ENCODE measurements around the gene MAPK10. TPM values are rescaled to one million over a fixed set of nuclear protein-coding genes. Genes with fewer than 3 reads are reported as not detected.

Gene MAPK10
- total RNA-seq, 1 donor from 2014 or later = 92.6 TPM

DNA sequence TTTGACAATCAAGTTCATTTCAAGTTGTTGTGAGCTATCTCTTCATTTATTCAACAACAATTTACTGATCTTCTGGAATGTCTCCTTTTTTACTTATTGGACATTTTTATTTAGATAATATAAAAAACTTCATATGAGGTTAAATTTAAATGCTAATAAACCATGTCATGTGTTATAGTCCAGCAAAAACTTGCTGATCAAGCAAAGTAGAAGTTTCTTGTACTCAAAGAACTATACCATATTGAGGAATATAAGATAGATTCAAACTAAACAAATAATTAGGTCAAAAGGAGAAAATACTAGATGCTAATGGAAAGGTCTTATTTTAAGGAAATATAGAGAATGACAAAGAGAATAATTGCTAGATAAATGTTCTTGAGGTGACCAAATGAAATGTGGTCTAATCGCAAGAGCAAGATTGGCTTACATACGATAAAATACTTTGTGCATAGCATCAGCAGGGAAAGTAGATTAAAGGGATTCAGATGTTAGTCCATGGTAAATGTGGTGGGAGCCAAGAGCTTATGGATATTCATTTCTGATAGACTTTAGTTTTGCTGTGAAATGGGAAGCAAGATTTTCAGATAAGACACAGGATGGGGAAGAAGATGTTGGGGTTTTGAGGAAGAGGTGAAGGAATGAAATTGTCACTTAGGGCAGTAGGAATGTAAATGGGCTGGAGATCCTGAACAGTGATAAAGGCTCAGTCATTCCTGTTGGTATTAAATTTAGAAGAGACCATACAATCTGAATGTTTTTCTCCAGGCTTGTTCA, 229.5 kb downstream of the MAPK10 start:
- no peaks in the 10 kb centered on the region for H3K36me3 Mint-ChIP-seq (ENCODE audit: unreplicated experiment)
- H3K4me1 Mint-ChIP-seq (ENCODE audit: low read depth, unreplicated experiment) = peaks cover 8% of the 10 kb centered on the region
- TF ChIP-seq, protein P1, sequence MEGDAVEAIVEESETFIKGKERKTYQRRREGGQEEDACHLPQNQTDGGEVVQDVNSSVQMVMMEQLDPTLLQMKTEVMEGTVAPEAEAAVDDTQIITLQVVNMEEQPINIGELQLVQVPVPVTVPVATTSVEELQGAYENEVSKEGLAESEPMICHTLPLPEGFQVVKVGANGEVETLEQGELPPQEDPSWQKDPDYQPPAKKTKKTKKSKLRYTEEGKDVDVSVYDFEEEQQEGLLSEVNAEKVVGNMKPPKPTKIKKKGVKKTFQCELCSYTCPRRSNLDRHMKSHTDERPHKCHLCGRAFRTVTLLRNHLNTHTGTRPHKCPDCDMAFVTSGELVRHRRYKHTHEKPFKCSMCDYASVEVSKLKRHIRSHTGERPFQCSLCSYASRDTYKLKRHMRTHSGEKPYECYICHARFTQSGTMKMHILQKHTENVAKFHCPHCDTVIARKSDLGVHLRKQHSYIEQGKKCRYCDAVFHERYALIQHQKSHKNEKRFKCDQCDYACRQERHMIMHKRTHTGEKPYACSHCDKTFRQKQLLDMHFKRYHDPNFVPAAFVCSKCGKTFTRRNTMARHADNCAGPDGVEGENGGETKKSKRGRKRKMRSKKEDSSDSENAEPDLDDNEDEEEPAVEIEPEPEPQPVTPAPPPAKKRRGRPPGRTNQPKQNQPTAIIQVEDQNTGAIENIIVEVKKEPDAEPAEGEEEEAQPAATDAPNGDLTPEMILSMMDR (IDR thresholded peaks at IDR 0.05; ENCODE audit: partially characterized antibody, unreplicated experiment) = no peak
- no peak overlapping the region for H3K4me3 Mint-ChIP-seq (ENCODE audit: unreplicated experiment)
- H3K27ac Mint-ChIP-seq (ENCODE audit: unreplicated experiment) = no peak overlapping the region
- H3K27me3 Mint-ChIP-seq (ENCODE audit: unreplicated experiment) = no peaks in the 10 kb centered on the region
- no peaks in the 10 kb centered on the region for H3K9me3 Mint-ChIP-seq (ENCODE audit: unreplicated experiment)
- no peak for DNase-seq

DNA sequence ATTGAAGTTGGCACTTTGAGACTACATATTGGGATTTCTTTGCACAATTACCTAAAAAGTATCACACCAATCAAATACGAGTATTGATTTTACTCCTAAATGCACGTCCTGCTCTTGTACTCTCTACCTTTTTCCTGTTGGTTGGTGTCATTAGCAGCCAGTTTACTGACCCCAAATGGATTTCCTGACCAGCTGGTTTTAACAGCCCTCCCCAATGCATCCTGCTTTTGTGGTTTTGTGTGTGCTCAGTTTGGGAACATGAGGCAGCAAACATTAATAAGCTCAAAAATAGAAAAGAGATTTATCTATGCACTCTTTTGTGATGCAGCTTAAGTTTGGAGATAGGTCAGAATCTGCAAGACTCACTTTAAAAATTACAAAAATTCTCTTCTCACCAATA, 230.3 kb downstream of the MAPK10 start:
- peaks cover 8% of the 10 kb centered on the region for H3K4me1 Mint-ChIP-seq (ENCODE audit: low read depth, unreplicated experiment)

DNA sequence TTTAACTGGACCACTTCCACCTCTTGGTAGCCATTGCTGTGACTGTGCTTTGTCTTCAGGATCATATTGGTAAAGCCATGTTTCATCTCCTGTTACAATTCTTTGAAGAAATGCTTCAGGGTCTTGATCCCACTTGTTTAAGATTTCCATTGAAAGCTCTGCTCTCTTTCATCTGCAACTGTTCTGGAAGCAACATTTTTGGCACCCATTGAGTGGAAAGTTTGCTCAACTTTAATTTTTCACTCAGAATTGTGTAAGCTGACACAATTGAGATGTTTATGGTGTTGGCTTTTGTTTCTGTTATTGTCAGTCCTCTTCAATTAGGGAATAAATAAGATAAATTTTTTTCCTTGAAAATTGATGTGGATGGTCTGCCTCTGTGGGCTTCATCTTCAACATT, 237.4 kb downstream of the MAPK10 start:
- H3K27me3 Mint-ChIP-seq (ENCODE audit: unreplicated experiment) = no peaks in the 10 kb centered on the region
- H3K27ac Mint-ChIP-seq (ENCODE audit: unreplicated experiment) = no peak overlapping the region
- no peak for DNase-seq
- no peaks in the 10 kb centered on the region for H3K9me3 Mint-ChIP-seq (ENCODE audit: unreplicated experiment)
- H3K4me1 Mint-ChIP-seq (ENCODE audit: low read depth, unreplicated experiment) = no peaks in the 10 kb centered on the region
- no peak overlapping the region for H3K4me3 Mint-ChIP-seq (ENCODE audit: unreplicated experiment)
- TF ChIP-seq, protein P1 (IDR thresholded peaks at IDR 0.05; ENCODE audit: partially characterized antibody, unreplicated experiment) = no peak
- H3K36me3 Mint-ChIP-seq (ENCODE audit: unreplicated experiment) = no peaks in the 10 kb centered on the region

More for the DNA sequence above, 230.3 kb downstream of the MAPK10 start:
- no peak overlapping the region for H3K27ac Mint-ChIP-seq (ENCODE audit: unreplicated experiment)
- H3K4me3 Mint-ChIP-seq (ENCODE audit: unreplicated experiment) = peak overlapping the region; percentile 20
- H3K36me3 Mint-ChIP-seq (ENCODE audit: unreplicated experiment) = no peaks in the 10 kb centered on the region
- DNase-seq = no peak
- H3K9me3 Mint-ChIP-seq (ENCODE audit: unreplicated experiment) = no peaks in the 10 kb centered on the region
- H3K27me3 Mint-ChIP-seq (ENCODE audit: unreplicated experiment) = no peaks in the 10 kb centered on the region
- TF ChIP-seq, protein P1 (IDR thresholded peaks at IDR 0.05; ENCODE audit: partially characterized antibody, unreplicated experiment) = no peak

DNA sequence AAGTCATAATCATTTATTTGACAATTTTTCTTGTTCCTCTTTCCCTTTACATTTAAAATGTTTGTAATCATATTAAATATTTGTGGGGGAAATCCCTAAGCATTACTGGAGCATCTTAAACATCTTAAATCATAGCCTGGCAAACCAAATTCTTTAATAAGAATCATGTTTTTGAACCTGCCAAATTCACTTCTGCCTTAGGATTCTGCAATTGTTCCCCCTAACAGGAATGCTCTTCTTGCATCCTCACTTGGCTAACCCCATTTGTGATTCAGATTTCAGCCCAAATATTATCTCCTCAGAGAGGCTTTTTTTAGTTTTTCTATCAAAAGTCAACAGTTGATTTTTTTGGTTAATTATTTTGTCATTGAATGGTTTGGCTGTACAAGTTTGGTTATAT, 241.1 kb downstream of the MAPK10 start:
- Mint-ChIP-seq H3K36me3 (ENCODE audit: unreplicated experiment) (no peaks in the 10 kb centered on the region), H3K27ac (ENCODE audit: unreplicated experiment) (no peak overlapping the region), H3K9me3 (ENCODE audit: unreplicated experiment) (no peaks in the 10 kb centered on the region), H3K4me3 (ENCODE audit: unreplicated experiment) (no peak overlapping the region), H3K4me1 (ENCODE audit: low read depth, unreplicated experiment) (no peaks in the 10 kb centered on the region), H3K27me3 (ENCODE audit: unreplicated experiment) (no peaks in the 10 kb centered on the region)
- DNase-seq = no peak
- TF ChIP-seq, protein P1 (IDR thresholded peaks at IDR 0.05; ENCODE audit: partially characterized antibody, unreplicated experiment) = no peak

DNA sequence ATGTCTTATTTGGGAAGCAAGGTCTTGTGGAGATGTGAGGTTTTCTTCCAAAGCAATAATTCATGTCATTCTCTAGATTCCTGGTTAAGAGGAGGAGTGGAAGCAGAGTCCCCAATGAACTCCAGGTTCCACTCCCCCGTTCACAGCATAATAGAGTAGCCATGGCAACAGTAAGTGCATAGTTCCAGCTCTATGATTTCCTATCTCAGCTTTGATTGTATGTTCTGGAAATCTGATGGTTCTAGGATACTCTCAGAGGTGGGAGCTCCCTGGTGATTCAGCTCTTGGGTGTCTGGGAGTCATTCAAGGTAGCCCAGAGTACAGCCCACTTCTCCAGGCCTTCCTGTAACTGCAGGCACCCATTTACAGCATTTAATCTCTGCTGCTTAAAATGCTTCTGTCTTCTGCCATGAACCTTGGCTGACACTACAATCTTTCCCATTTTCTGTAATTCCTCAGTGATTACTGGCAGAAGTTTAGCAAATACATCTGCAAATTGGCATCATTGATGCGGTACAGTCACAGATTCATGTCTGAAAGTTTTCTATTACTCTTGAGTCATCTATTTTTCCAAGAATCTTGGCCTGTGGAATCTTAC, 242.0 kb downstream of the MAPK10 start:
- DNase-seq = no peak
- Mint-ChIP-seq H3K4me3 (ENCODE audit: unreplicated experiment) (no peak overlapping the region), H3K27me3 (ENCODE audit: unreplicated experiment) (no peaks in the 10 kb centered on the region), H3K9me3 (ENCODE audit: unreplicated experiment) (no peaks in the 10 kb centered on the region), H3K36me3 (ENCODE audit: unreplicated experiment) (peaks cover 3% of the 10 kb centered on the region), H3K27ac (ENCODE audit: unreplicated experiment) (no peak overlapping the region), H3K4me1 (ENCODE audit: low read depth, unreplicated experiment) (no peaks in the 10 kb centered on the region)
- TF ChIP-seq, protein P1 (IDR thresholded peaks at IDR 0.05; ENCODE audit: partially characterized antibody, unreplicated experiment) = no peak

Data from glutamatergic neuron (in vitro differentiated cells).